ENCODE results near the gene NAP1L1. TPM values are rescaled to one million over a fixed set of nuclear protein-coding genes. Genes with fewer than 3 reads are reported as not detected.

Gene NAP1L1
- total RNA-seq, 1 donor from 2014 or later = 116 TPM

- DNase-seq (ENCODE audit: low read depth in 2 of 2) = no peak
Observed at GRCh38 chr12:76041406-76041805, 43.1 kb downstream of the NAP1L1 start.

- DNase-seq (ENCODE audit: low read depth in 2 of 2) = no peak
Observed at GRCh38 chr12:76040461-76040860, 44.0 kb downstream of the NAP1L1 start.

- no peak for DNase-seq (ENCODE audit: low read depth in 2 of 2)
Observed at GRCh38 chr12:76038176-76038575, 46.3 kb downstream of the NAP1L1 start.

GRCh38 chr12:76037130-76038103 lies 47.1 kb downstream of the NAP1L1 start:
- DNase-seq (ENCODE audit: low read depth in 2 of 2) = peak; percentile 88 to 94

- no peak for DNase-seq (ENCODE audit: low read depth in 2 of 2)
Observed at GRCh38 chr12:76035045-76035444, 49.4 kb downstream of the NAP1L1 start.

GRCh38 chr12:76033081-76034011 lies 51.1 kb downstream of the NAP1L1 start:
- peak in 1 of 2 donors; percentile 26 for DNase-seq (ENCODE audit: low read depth in 2 of 2)

- DNase-seq (ENCODE audit: low read depth in 2 of 2) = peak; percentile 61 to 80
Observed at GRCh38 chr12:76032043-76032981, 52.2 kb downstream of the NAP1L1 start.

GRCh38 chr12:76031414-76032042 lies 53.0 kb downstream of the NAP1L1 start, which contains the start of gene PHLDA1:
TSS of gene PHLDA1 (minus strand) at chr12:76031776.
- DNase-seq (ENCODE audit: low read depth in 2 of 2) = peak; percentile 98 to 99

GRCh38 chr12:76031081-76031413 lies 53.4 kb downstream of the NAP1L1 start:
- no peak for DNase-seq (ENCODE audit: low read depth in 2 of 2)

GRCh38 chr12:76030341-76031080 lies 54.0 kb downstream of the NAP1L1 start:
- DNase-seq (ENCODE audit: low read depth in 2 of 2) = peak; percentile 55 to 67

GRCh38 chr12:76029982-76030340 lies 54.5 kb downstream of the NAP1L1 start:
- peak; percentile 55 to 75 for DNase-seq (ENCODE audit: low read depth in 2 of 2)

- DNase-seq (ENCODE audit: low read depth in 2 of 2) = peak; percentile 32 to 39
Observed at GRCh38 chr12:76028571-76029277, 55.8 kb downstream of the NAP1L1 start.

GRCh38 chr12:76026643-76027063 lies 57.8 kb downstream of the NAP1L1 start:
- DNase-seq (ENCODE audit: low read depth in 2 of 2) = peak; percentile 80 to 94

- peak; percentile 24 to 64 for DNase-seq (ENCODE audit: low read depth in 2 of 2)
Observed at GRCh38 chr12:76025601-76026575, 58.6 kb downstream of the NAP1L1 start.

GRCh38 chr12:76024942-76025600 lies 59.4 kb downstream of the NAP1L1 start:
- DNase-seq (ENCODE audit: low read depth in 2 of 2) = peak; percentile 15 to 85

GRCh38 chr12:76024102-76024781 lies 60.2 kb downstream of the NAP1L1 start:
- DNase-seq (ENCODE audit: low read depth in 2 of 2) = no peak
